Activated CD8-positive, alpha-beta memory T cell treated with anti-CD3 and anti-CD28 coated beads, Interleukin-2, amount 50 U/mL, for 4 hours (primary cell): ENCODE measurements around the gene GRB14.
"Not testable (repeated sequence)": the region's sequence is repeated elsewhere in the genome, so short reads cannot be mapped to it uniquely, and the experiment has no call there.

Experiments used
- DNase-seq: peaks from one replicate; pipeline ENCODE4 v3.0.0-alpha.2; 2020

GRB14 gene

GRCh38 chr2:164549705-164550104 is 71.6 kb downstream of the GRB14 start:
- DNase-seq, result not testable (repeated sequence)

- no peak for DNase-seq
These were observed 75.8 kb downstream of the GRB14 start for GRCh38 chr2:164545484-164545883.

DNA sequence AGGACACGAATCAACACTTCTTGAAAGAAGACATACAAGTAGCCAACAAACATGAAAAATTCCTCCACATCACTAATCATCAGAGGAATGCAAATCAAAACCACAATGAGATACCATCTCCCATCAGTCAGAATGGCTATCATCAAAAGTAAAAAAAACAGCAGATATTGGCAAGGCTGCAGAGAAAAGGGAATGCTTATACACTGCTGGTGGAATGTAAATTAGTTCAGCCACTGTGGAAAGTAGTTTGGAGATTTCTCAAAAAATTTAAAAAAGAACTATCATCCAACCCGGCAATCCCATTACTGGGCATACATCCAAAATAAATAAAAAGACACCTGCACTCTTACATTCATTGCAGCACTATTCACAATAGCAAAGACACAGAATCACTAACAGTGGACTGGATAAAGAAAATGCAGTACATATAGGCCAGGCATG is 78.7 kb downstream of the GRB14 start:
- DNase-seq, result no peak

GRCh38 chr2:164538240-164538866 is 82.9 kb downstream of the GRB14 start:
- no peak for DNase-seq

GRCh38 chr2:164535280-164536025 is 85.8 kb downstream of the GRB14 start:
- no peak for DNase-seq

DNA sequence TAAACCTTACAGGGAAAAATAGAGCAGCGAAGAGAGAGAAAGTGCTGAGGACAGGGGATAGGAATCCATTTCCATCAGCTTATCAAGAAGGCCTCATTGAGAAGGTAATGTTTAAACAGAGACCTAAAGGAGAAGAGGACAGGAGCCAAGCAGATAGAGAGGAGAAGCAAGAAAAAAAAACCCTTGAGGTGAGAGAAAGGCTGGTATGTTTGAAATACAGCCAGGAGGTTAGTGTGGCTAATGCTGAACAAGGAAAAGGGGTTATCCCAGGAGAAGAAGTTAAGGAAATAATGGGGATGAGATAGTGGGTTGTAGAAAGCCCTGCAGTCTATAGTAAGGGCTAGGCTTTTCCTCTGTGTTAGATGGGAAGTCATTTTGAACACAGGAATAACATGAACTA is 90.8 kb downstream of the GRB14 start:
- DNase-seq, result no peak

- no peak for DNase-seq
These were observed 97.6 kb downstream of the GRB14 start for GRCh38 chr2:164523726-164524125.

DNA sequence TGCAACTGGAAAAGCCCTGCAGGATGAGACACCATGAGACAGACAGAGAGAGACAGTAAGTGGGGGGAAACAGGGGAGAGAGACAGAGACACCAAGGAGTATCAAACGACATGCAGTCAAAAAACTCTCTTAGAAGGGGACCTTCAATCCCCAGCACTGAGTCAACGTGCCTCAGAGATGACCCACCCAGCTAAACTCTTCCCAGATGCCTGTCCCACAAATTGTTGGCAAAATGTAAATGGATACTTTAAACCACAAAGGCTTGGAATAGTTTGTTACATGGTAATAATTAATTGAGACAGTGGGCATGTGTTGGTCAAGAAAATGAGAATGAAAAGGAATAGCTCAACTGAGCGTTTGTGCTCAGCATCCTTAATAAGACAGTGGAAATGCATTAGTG is 98.3 kb downstream of the GRB14 start:
- no peak for DNase-seq

DNA sequence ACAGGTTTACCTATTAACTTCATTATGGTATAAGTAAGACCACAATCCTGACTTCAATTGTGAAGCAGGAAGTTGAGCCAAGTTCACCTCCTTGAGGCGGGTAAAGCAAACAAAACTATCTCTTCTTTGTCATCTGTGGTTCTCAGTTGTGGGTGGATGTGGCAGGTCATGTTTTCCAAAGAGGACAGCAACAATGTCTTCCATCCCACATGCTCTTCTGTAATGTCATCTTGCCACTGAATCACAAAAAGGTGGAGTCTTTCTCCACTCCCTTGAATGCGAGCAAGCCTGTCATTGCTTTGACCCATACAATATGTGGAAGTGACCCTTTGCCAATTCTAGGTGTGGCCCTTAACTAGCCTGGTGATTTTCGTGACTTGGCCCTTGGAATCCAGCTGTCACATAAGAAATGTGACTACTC is 98.7 kb downstream of the GRB14 start:
- DNase-seq, result no peak

DNA sequence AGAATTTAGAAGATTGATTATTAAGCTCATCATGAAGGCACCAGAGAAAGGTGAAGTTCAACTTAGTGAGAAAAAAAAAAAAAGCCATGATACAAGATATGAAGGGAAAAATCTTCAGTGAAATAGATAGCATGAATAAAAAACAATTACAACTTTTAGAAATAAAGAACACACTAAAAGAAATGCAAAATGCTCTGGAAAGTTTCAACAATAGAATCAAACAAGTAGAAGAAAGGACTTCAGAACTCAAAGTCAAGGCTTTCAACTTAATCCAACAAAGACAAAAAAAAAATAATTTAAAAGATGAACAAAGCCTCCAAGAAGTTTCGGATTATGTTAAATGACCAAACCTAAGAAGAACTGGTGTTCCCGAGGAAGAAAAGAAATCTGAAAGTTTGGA is 105.5 kb downstream of the GRB14 start:
- DNase-seq, result no peak

- no peak for DNase-seq
These were observed 106.3 kb downstream of the GRB14 start for GRCh38 chr2:164515030-164515429.

- DNase-seq, result no peak
These were observed 106.8 kb downstream of the GRB14 start for GRCh38 chr2:164514491-164514890.

DNA sequence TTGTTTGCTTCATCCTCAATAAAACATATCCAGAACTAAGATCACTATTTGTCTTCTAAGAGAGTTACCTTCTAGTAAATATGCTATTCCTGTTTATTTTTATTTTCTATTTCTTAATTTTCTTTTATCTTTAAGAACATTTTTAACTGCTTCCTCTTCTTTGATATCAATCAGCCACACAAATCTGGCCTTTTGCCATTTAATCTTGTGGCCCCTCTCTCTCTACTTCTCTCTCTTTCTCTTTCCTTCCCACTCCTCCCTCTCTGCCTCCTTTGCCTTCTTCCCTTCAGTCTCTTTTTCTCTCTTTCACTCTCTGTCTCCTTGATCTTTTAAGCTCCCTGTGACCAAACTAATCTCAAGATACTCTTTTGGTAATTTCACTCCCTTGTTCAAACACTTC is 108.4 kb downstream of the GRB14 start:
- DNase-seq, result no peak

DNA sequence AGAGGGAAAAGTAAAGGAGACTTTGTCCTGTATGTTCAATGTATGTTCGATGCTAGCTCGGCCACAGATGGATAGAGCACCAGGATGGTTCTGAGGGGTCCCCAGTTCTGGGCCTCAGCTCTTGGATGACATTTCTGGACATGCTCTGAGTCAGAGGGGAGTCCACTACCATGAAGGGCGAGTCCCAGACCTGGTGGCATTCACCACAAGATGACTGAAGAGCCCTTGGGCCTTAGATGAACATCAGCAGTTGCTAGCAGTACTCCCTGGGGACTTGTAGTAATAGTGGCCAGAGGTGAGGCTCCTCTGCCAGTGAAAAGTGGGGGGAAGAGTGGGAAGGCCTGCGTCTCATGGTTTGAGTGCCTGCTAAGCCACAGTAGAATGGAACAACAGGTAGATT is 109.5 kb downstream of the GRB14 start:
- no peak for DNase-seq

DNA sequence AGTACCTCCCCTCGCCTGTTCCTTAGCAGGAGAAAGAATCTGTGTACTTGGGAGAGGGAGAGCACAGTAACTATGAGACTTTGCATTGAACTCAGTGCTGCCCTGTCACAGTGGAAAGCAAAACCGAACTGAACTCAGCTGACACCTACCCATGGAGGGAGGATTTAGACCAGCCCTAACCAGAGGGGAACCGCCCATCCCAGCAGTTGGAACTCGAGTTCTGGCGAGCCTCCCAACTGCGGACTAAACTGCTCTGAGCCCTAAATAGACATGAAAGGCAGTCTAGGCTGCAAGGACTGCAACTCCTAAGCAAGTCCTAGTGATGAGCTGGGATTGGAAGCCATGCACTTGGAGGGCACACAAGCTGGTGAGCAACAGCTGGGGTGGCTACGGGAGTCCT is 110.4 kb downstream of the GRB14 start:
- DNase-seq, result no peak

DNA sequence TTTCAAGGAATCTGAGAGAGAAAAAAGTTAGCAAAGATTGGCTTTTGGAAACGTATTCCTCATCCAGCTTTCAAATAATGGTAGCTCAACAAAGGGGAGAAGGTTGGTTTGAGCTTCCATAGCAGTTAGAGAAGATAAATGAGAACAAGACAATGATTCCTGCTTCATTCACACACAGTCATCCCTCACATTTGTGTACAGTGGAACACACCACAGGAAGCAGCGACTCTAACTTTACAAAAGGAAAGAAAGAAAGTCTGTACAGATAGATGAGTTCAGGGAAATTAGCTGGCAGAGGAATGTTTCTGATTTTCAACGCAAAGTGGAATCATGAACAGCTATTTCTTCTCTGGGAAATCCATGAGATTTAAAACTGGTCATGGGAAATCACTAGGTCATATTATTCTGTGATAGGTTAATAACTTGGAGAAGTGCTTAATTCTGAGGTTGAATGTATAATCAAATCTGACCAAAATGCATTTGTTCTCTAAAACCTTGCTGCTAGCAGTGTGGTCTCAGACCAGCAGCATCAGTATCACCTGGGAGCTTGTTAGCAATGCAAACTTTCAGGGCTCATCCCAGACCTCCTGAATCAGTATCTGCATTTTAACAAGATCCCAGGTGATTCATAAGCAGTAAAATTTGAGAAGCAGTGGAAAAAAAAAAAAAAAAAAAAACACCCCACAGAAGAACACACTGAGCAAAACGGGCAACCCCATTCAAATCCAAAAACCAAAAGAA is 112.0 kb downstream of the GRB14 start:
- no peak for DNase-seq

- no peak for DNase-seq
These were observed 117.0 kb downstream of the GRB14 start for GRCh38 chr2:164504253-164504652.

DNA sequence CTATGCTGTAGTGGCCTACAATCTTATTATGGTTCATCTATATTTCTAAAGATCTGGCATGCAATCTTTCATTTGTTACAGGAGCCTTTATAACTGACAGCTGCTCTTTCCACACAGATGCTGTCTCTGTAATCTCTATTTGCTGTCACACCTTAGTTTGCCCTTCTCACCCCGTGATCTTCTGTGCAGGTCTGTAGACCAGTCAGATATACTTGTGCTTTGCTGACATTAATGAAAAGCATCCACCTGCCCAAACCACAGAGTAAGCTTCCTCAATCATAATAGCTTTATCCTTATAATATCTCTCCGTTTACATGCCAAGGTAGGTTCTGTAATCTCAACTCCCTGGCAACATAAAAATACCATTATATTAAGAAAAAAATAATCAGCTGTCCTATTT is 122.4 kb downstream of the GRB14 start:
- no peak for DNase-seq

DNA sequence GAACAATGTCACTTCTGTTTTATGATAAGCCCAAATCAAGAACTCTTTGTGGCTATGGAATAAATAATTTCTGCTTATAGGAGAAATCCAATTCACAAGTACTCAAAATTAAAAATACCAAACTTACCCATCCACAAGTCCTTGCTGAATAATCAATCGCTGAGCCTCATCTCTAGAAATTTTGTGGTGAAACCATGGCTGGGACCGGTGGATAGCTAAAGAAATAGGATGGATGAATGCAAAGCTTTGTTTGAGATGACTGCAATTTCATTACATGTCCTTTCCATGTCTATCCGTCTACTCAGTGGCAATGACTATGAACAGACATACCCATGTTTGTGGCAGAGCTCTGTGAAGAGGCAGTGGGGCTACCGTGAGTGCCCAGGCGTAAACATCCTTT is 124.4 kb downstream of the GRB14 start:
- no peak for DNase-seq

- DNase-seq, result no peak
These were observed 124.9 kb downstream of the GRB14 start for GRCh38 chr2:164496421-164496820.

- DNase-seq, result no peak
These were observed 125.6 kb downstream of the GRB14 start for GRCh38 chr2:164495491-164496223.

DNA sequence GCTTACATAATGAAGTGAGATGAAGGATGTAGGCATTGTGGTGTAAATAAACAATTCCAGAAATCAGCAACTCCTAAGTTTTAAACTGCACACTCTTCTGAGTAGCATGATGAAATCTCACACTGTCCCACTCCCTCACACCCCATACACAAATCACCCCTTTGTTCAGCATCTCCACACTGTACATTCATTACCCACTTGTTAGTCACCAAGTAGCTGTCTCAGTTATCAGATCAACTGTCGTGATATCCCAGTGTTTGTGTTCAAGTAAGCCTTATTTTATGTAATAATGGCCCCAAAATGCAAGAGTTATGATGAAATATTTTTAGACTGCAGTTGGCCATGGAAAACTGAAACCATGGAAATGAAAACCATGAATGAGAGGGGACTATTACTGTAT is 135.7 kb downstream of the GRB14 start:
- no peak for DNase-seq

- DNase-seq, result no peak
These were observed 141.8 kb downstream of the GRB14 start for GRCh38 chr2:164479460-164479859.
